RWPE2 (cell line): ENCODE data around the gene PRKCH.

Experiments
- ATAC-seq: fragments of 200-7000 bp; cut with Tn5 transposase; 3 replicates; pipeline ENCODE4 v1.9.1; 2021; ENCODE audit warnings: low read depth
- DNase-seq: peaks from one replicate; pipeline ENCODE4 v3.0.0-alpha.2; 2020; ENCODE audit warnings: low spot score
- H3K27ac ChIP-seq: fragments of 450-650 bp; 2 replicates; pipeline ENCODE4 v1.5.1; 2017; ENCODE audit warnings: mild to moderate bottlenecking; ENCODE audit not compliant: poor library complexity, severe bottlenecking
- H3K27me3 ChIP-seq: fragments of 250-450 bp; sonication (Bioruptor Pico); 2 replicates; pipeline ENCODE4 v1.5.1; 2021; ENCODE audit warnings: mild to moderate bottlenecking, moderate library complexity; ENCODE audit not compliant: insufficient read depth, poor library complexity, severe bottlenecking
- H3K36me3 ChIP-seq: fragments of 250-450 bp; sonication (Bioruptor Pico); 2 replicates; pipeline ENCODE4 v1.5.1; 2020; ENCODE audit warnings: low read depth, mild to moderate bottlenecking, moderate library complexity
- H3K4me1 ChIP-seq: fragments of 250-450 bp; sonication (Bioruptor Pico); 2 replicates; pipeline ENCODE4 v1.5.1; 2021; ENCODE audit warnings: mild to moderate bottlenecking, moderate library complexity; ENCODE audit not compliant: insufficient read depth, poor library complexity, severe bottlenecking
- H3K4me3 ChIP-seq: fragments of 250-450 bp; sonication (Bioruptor Pico); 2 replicates; pipeline ENCODE4 v1.5.1; 2021; ENCODE audit warnings: mild to moderate bottlenecking, moderate library complexity; ENCODE audit not compliant: severe bottlenecking
- H3K9me3 ChIP-seq: fragments of 250-450 bp; sonication (Bioruptor Pico); 2 replicates; pipeline ENCODE4 v1.5.1; 2021; ENCODE audit warnings: mild to moderate bottlenecking, moderate library complexity; ENCODE audit not compliant: severe bottlenecking
- TF ChIP-seq, protein P1 (sequence below): fragments of 450-650 bp; IDR thresholded peaks from one replicate; pipeline ENCODE4 v1.5.1; 2017; ENCODE audit warnings: mild to moderate bottlenecking, moderate library complexity; ENCODE audit not compliant: poor library complexity, severe bottlenecking

Gene PRKCH

DNA sequence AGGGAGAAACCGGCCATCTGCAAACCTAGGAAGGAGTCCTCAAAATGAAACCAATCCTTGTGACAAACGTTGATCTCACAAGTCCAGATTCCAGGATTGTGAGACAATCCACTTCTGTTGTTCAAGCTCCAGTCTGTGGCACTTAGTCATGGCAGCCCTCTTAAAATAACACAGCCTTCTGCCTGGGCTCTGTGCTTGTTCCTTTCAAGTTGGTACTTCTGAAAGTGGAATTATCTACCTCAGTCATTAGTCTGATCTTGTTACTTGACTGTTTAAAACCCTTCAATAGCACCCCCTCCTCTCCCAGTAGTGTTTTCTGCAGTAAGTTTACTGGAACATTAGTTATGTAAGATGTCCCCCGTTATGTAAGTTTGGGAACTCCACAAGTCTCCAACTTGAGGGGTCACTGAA, 263.0 kb downstream of the PRKCH start:
- H3K9me3 ChIP-seq: no peaks in the 10 kb centered on the region
- TF ChIP-seq, protein P1, sequence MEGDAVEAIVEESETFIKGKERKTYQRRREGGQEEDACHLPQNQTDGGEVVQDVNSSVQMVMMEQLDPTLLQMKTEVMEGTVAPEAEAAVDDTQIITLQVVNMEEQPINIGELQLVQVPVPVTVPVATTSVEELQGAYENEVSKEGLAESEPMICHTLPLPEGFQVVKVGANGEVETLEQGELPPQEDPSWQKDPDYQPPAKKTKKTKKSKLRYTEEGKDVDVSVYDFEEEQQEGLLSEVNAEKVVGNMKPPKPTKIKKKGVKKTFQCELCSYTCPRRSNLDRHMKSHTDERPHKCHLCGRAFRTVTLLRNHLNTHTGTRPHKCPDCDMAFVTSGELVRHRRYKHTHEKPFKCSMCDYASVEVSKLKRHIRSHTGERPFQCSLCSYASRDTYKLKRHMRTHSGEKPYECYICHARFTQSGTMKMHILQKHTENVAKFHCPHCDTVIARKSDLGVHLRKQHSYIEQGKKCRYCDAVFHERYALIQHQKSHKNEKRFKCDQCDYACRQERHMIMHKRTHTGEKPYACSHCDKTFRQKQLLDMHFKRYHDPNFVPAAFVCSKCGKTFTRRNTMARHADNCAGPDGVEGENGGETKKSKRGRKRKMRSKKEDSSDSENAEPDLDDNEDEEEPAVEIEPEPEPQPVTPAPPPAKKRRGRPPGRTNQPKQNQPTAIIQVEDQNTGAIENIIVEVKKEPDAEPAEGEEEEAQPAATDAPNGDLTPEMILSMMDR: no peak
- H3K4me1 ChIP-seq: peaks cover 41% of the 10 kb centered on the region
- no peaks in the 10 kb centered on the region for H3K36me3 ChIP-seq
- H3K27ac ChIP-seq: peak overlapping the region; percentile 99
- H3K4me3 ChIP-seq: no peak overlapping the region
- H3K27me3 ChIP-seq: no peaks in the 10 kb centered on the region
- no peak for DNase-seq
- ATAC-seq: no peak; the same call in 2 of the 3 replicates

GRCh38 chr14:61585598-61586543, 264.5 kb downstream of the PRKCH start:
- ATAC-seq (peak; percentile 54), DNase-seq (no peak)
- peaks cover 41% of the 10 kb centered on the region for H3K4me1 ChIP-seq
- H3K9me3 ChIP-seq: no peaks in the 10 kb centered on the region
- no peaks in the 10 kb centered on the region for H3K27me3 ChIP-seq
- H3K4me3 ChIP-seq: no peak overlapping the region
- peak overlapping the region; percentile 99 for H3K27ac ChIP-seq
- TF ChIP-seq, protein P1: no peak
- H3K36me3 ChIP-seq: no peaks in the 10 kb centered on the region

DNA sequence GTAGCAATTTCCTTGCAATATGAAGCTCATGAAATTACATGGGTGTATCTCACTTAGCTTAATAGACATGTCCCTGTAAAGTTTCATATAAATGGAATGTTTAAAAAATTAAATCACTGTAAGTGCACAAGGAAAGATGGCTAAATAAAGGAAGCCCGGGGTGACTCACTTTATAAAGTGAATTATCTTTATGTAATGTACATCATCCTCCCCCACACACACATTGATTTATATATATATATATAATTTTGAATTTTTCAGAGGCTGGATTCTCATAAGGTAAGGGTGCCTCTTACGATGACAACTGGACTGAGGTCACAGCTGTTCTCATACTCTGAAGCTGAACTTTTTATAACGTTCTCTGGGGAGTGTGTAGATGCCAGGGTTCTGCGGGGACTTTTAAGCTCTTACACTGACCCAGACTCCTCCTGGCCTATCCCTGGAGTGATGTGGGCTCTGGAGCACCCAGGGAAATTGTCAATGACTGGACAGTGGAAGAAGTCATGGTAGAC, 265.2 kb downstream of the PRKCH start:
- Histone ChIP-seq H3K36me3 (no peaks in the 10 kb centered on the region), H3K4me3 (no peak overlapping the region), H3K27ac (peak overlapping the region; percentile 99), H3K9me3 (no peaks in the 10 kb centered on the region), H3K4me1 (peaks cover 41% of the 10 kb centered on the region), H3K27me3 (no peaks in the 10 kb centered on the region)
- peak; percentile 75 for ATAC-seq
- DNase-seq: no peak
- TF ChIP-seq, protein P1: no peak

DNA sequence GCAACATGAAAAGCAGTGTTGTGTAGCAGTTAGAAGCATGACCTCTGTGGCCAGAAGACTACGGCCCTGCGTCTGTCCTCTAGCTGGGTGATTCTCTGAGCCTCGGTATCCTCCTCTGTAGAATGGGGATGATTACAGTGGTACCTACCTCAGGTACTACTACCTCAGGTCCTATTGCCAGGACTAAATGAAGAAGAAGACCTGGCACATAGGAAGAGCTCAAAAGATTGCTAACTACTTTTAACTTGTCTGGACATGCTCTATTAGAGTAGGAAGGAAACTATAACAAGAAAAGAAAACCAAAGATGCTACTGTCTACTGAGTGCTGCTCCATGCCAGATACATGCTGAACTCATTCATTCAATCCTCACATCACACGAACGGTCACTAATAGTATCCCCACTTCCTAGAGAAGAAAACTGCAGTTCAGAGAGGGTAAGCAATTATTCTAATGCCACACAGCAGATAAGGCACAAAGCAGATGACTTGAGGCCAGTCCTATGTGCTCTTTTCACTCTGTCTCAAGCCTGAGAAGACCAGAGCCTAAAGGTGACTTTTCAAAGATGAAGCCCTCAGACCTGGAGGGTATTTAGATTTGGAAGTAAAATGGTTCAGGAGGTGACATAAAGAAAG, 265.8 kb downstream of the PRKCH start:
- peak overlapping the region; percentile 99 for H3K27ac ChIP-seq
- H3K27me3 ChIP-seq: no peaks in the 10 kb centered on the region
- no peaks in the 10 kb centered on the region for H3K36me3 ChIP-seq
- TF ChIP-seq, protein P1: no peak
- ATAC-seq (peak; percentile 19; the same call in 2 of the 3 replicates), DNase-seq (no peak)
- H3K9me3 ChIP-seq: no peaks in the 10 kb centered on the region
- H3K4me3 ChIP-seq: no peak overlapping the region
- peaks cover 41% of the 10 kb centered on the region for H3K4me1 ChIP-seq
